GM21447 (cell line): Measurements from ENCODE around the gene BLCAP.
A peak's percentile ranks its signal among the peaks of the same experiment; 100 is the strongest.
"Not testable (repeated sequence)": the region's sequence is repeated elsewhere in the genome, so short reads cannot be mapped to it uniquely, and the experiment has no call there.

ENCODE experiments used
- ATAC-seq: cut with Tn5 transposase; IDR thresholded peaks from one replicate; pipeline ENCODE4 v1.9.1; 2021; ENCODE audit not compliant: unreplicated experiment

Gene BLCAP, protein sequence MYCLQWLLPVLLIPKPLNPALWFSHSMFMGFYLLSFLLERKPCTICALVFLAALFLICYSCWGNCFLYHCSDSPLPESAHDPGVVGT

DNA sequence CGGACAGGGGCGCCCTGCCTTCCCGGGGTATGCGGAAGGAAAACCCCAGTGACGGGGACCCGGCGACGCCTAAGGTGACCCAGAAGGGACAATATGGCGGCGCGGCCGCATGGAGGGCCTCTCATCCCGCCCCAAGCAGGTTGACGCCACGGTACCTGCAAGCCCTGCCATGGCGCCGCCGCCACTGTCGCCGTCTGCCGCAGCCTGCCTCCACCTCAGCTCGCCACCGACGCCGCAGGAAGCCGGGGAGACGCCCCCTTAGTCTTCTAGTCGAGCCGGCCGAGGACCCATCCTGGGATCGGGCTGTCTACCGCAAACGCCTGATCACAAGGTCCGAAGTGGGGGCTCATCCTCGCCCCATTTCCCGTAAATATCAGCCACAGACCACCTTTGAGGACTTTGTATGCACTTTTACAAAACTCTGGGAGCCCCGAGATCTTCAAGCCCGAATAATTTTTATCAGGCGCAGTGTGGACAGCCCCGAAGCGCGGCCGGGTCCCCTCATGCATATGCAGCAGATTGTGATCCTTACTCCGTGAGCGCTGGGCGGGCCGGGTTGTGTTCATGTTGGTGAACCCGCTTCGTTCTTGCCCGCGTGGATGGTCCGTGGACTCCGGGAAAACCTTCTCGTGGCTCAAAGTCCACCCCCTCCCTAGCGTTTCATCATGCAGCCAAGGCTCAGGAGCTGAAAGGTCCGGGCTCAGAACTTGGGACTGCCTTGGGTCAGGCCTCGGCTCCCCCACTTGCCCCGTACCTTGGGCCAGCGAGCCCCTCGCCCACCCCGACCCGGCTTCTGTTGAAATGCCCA lies at the start of gene BLCAP:
Gene BLCAP, minus strand, starts transcription at position 239 of the 808 bp plus-strand sequence. CDS start 8,702 bp downstream, outside the sequence.
- peak; percentile 78 for ATAC-seq

- ATAC-seq, result not testable (repeated sequence)
These were observed 49.8 kb upstream of the BLCAP start for GRCh38 chr20:37577436-37577835.

- ATAC-seq, result no peak
These were observed 49.2 kb upstream of the BLCAP start for GRCh38 chr20:37576911-37577310.

- no peak for ATAC-seq
These were observed 48.2 kb upstream of the BLCAP start for GRCh38 chr20:37575884-37576283.

DNA sequence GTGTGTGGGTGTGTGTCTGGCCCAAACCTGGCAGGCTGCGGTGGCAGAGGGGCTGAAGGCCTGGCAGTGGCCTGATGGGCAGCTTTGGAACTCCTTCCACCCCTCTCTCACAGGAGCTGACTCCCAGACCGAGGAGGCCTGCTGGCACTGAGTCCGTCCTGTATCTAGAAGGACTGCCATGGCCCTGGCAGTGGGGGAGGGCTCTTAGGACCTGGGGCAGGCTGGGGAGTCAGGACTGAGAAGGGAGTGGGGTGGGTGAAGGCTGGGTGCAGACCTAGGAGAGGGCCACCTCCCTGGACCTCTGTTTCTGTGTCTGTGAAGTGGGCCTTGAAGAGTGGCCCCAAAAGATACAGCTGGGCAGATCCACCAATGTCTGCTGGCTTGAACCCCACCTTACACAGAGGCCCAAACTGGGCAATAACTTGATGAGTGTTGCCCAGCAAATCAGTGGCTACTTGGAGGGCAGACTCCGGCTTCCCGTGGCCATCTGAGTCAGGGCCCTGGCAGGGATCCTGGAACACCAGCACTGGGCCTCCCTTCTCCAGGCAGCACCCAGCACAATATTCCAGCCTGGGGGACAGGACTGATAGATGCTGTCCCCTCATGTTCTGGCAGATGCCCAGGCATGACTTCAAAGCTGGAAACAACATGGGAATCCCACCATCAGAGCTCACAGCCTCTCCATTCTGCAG lies 46.7 kb upstream of the BLCAP start:
- ATAC-seq, result no peak

DNA sequence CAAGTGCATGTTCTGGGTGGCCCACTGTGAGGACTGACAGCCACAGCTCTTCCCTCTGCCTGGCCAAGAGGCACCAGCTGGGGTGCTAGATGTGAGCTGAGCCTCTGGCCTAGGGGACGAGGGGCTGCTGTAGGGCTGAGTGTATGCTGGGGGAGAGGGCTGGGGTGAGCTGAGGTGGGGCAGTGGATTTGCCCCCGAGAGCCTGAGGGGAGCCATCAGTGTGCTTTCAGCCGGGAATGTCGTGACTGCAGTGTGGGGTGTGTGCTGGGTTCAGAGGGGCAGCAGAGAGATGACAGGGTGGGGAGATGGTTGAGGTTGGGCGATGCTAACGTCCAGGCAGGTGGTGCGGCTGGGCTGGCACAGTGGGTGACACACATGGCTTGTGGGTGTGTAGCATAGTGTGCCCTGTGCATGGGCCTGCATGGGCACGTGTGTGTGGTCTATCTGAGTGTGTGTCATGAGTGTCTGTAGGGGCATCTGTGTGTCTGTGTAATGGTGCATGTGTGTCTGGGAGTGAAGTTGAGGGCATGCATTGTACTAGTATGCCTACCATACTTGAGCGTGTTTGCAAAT lies 46.0 kb upstream of the BLCAP start:
- no peak for ATAC-seq

DNA sequence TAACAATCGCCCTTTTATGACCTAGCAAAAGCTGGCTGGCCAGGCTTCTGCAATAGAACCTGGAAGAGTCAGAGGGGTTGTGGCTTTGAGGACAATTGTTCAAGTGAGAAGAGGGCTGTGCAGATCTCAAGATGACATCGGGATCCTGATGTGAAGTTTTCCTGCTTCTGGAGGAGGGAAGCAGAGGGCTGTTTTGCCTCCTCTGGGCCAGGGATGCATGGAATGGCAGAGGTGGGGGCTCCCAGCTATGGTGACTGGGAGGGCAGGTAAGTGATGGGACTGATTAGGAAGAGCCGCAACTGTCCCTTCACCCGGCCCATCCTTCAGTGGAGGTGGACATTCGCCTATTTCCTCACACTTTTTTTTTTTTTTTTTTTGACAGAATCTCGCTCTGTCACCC lies 43.4 kb upstream of the BLCAP start:
- no peak for ATAC-seq

- no peak for ATAC-seq
These were observed 42.7 kb upstream of the BLCAP start for GRCh38 chr20:37570419-37570818.

DNA sequence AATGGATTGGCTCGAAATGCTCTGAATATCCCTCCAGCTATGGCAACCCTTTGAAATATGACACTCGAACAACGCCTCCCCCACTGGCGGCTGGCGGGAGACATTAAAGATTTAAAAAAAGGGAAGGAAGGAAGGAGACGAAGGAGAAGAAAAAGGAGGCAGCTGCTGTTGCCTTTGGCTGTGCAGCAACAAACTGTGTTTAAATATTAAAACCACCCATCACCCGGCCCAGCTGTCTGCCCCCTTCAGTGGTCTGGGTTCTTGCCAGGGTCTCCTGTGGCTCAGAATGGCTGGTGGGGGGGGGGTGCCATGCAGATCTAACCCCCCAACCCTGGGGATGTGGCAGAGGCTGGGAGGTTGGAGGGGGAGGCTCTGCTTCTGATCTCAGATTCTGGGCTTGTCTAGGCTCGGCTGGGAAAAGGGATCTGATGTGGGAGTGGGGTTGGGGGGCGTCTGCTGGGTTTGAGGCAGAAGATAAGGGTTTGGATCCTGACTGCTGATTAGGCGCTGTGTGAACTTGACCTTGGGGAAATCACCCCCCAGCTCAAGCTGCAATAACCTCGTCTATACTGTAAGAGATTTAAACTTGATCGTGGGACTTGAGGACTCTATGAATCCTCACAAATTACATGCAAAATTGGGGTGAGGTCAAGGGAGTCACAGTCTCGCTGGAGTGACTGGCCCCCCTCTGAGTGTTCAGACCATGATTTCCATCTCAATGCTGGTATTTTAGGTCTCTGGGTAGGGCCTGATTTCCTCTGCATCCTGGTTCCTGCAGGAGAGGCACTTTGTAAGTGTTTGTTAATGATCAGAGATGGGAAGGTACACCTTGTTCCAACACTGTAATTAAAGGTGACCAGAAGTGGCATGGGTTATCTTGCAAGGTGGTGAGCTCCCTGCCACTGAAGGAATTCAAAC lies 40.3 kb upstream of the BLCAP start:
- ATAC-seq, result no peak

DNA sequence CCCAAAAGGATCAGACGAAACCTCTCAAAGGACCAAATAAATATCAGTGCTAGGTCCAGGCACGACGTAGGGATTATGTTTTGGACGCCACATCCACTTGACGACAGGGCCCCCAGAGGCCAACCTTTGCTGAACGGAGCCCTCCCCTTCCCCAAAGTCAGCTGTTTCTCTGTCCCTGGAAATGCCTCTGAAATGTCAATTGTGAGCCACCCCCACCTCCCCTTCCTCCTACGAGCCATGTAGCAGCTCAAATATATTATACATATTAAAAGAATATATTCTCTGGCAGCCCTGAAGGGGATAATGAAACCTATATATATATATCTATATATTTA lies 39.6 kb upstream of the BLCAP start:
- ATAC-seq, result no peak

GRCh38 chr20:37566590-37567330 lies 39.1 kb upstream of the BLCAP start:
- ATAC-seq, result no peak

- ATAC-seq, result no peak
These were observed 37.6 kb upstream of the BLCAP start for GRCh38 chr20:37565134-37565811.

DNA sequence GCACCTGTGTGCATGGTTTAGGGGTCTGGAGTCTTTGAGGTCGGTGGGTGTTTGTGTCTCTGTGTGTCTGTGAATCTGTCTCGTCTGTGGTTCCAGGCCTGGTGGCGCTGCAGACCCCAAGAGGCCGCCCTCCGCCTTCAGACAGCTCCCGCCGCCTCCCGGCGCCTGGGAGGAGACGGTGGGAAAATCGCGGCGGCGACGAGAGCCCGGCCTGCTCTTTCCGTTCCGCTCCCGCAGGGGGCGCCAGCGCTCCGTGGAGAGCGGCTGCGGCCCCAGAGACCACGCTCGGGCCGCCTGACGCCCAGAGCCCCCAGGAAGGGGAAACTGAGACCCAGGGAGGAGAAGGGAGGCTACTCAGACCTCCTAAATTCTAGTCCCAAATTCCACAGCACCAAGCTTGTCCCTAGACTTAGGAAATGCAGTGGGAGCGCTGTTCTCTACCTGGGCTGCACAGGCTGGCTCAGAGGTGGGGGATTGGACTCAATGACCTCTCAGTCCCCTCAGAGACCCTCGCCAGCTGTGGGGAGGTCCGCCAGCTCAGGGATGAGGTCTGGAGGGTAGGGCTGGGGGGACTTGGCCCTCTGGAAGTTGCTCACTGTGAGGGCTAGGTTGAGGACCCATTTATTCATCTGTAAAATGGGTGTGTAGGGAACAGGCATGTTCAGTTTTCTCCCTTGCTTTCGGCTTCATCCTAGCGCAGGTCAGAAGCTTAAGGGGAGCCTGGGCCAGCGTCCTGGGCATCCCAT lies 36.9 kb upstream of the BLCAP start:
- ATAC-seq, result no peak

GRCh38 chr20:37564016-37564387 lies 36.3 kb upstream of the BLCAP start:
- ATAC-seq, result no peak

GRCh38 chr20:37562695-37563480 lies 35.2 kb upstream of the BLCAP start:
- ATAC-seq, result no peak

DNA sequence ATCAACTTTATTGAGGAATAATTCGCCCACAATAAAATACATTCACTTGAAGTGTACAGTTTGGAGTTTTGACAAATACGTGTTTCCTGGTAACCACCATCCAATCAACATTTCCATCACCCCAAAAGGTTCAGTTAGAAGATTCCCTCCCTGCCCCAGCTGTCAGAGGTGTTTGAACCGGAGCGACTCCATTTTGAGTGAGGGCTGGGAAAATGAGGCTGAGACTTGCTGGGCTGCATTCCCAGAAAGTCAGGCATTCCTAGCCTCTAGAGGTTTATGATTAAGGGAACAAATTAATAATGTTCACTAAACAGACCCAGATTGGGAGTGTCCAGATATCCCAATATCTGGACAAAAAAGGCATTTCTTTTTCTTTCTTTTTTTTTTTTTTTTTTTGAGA lies 33.0 kb upstream of the BLCAP start:
- no peak for ATAC-seq

- no peak for ATAC-seq
These were observed 31.8 kb upstream of the BLCAP start for GRCh38 chr20:37559312-37560027.

DNA sequence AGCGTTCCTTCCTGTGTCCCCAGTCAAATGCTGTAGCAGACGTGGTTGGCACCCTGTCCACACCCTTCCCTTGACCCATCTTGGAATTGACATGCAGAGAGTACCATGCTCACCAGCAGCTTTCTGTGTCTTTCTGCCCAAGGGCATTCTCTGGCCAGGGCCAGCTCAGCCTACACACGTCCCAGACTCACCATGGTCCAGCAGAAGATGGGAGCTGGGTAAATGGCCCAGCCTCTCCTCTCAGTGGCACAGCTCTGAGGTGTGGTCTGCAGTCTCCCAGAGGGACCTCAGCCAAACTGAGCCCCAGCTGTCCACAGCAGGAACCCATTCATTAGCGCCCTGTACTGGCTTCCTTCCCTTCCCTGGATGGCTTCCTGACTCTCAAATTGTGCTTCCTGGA lies 31.1 kb upstream of the BLCAP start:
- ATAC-seq, result no peak
